Urothelium cell line (cell line): Measurements from ENCODE around the gene ARL15.

Experiments used
- DNase-seq: peaks from one replicate; pipeline ENCODE4 v3.0.0; 2011; ENCODE audit warnings: low spot score, mixed read lengths
- FAIRE-seq: peaks from 2 replicates; lab custom pipeline; 2011; peaks lifted over from hg19 to GRCh38; lab: Jason Lieb, UNC

The ARL15 gene

GRCh38 chr5:54254482-54255198, 55.7 kb downstream of the ARL15 start:
- DNase-seq (no peak), FAIRE-seq (no peak)

GRCh38 chr5:54251981-54252380, 58.4 kb downstream of the ARL15 start:
- no peak for FAIRE-seq
- no peak for DNase-seq

DNA sequence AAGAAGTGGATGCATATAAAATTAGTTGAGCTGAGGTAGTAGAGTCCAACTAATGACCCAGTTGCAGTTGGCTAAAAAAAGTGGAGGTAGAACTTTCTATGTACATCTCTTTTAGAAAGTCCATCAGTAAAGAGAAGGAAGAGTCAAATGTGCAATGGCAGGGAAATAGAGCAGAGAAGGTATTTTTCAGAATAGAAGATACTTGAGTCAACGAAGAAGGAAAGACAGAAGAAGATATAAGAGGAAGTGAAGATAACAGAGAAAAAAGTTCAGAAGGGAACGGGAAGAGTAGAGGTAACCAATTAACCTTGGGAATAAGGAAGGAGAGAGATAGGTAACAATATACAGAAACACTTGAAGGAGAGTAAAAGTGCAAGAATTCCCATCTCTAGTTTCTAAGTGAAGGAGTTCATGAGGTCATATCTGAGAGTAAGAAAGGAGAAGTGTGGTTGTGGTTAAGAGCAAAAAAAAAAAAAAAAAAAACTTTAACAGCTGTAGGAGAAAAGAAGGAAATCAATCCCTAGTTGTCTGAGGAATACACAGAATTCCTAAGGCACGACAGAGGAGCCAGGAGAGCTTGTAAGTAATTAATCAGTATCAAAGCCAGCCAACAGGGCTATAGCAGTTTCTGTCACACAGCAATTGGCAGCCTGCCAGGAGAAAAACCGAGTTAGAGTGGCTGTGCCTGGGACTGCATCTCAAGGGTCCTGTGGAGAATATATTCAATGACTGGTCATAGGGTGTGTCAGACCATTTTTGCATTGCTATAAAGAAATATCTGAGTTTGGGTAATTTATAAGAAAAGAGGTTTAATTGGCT, 61.0 kb downstream of the ARL15 start:
- FAIRE-seq (no peak), DNase-seq (peak; percentile 22)

- no peak for DNase-seq
- FAIRE-seq, result no peak
Observed at GRCh38 chr5:54247226-54247625, 63.1 kb downstream of the ARL15 start.

DNA sequence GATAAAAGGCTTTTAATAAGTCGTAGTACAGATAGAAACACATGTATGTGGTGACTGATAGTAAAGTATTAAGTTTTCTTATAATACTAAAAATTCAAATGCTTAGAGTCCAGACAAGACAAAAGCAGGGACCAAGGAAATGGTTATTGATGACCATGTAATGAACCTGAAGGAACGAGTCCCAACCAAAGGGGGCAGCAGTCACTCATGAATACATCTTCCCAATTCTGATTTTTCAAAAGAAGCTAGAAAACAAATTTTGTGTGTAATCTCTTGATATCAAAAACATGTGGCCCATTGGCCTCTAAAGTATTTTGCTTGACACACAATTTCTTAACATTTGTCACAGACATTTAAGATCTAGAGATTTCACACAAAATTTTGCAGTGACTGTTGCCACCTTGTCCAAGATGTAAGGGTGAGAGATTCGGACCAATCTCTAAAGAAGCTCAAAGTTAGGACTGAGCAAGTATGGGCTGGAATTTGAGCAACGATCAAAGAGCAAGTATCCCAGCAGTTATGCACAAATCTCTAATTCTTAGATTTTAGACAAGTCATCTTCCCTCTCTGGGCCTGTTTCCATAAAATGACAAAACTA, 66.8 kb downstream of the ARL15 start:
- FAIRE-seq, result no peak
- DNase-seq, result peak; percentile 30

DNA sequence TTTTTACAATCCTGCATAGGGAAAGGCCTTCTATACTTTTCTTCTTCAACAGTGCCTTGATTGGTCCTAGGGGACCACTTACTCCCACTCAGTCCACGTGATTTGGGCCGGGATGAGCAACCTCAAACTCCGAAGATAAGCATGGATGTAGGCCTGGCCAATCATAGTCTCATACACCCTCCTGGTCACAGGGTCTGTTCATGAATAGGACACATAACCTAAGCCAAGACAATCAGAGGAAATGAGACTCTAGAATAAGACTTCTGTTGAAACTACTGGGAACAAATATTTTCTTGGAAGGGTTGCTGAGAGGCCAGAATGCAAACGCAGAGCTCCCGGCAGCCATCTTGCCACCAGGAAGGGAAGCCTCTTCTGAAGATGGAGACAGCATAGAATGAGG, 68.1 kb downstream of the ARL15 start:
- FAIRE-seq (no peak), DNase-seq (no peak)

DNA sequence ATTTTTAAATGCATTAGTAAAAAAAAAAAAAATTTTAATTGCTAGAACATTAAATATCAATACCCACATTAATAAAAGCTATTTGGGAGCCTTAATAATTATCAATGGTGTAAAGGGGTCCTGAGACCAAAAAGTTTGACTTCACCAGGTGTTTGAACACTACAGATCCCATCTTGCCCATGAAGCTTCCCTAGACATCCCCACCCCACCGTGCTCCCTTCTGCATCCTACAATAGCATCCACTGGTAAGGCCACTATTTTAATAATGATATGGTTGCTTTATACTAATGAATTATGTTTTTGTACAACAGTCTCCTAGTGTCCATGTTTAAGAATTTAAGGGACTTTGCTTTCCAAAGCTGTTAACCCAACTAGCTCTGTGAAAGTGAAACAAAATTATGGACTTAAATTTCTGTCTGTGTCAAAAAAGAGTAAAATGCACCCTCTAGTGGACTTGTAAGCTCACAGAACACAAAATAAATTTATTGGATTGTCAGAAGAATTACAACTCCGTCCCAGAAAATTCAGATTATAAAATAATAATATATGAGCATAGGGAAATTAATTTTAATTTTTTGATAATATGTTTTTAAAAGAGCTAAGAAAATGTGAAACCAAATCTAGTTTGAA, 76.0 kb downstream of the ARL15 start:
- peak; percentile 23 for DNase-seq
- no peak for FAIRE-seq

GRCh38 chr5:54230936-54231685, 79.3 kb downstream of the ARL15 start:
- FAIRE-seq (no peak), DNase-seq (no peak)

- DNase-seq (peak; percentile 56), FAIRE-seq (no peak)
Observed at GRCh38 chr5:54229041-54229780, 81.2 kb downstream of the ARL15 start.

DNA sequence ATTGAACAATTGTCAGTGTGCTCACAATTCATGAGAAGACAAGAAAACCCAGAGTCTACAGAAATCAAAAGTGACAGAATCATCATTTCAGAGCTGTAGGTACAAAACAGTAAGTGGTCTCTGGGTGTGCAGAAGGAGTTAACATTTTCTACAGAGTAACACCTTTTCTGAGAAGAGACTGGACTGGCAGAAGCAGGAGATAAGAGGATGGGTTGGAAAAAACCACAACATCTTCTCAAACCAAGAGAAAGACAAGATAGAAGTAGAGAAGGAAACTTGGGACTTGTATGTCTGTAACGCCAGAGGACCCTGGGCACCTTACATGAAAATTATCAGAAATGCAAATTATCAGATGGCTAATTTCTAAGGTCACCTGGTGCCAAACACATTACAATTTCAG, 82.6 kb downstream of the ARL15 start:
- DNase-seq (no peak), FAIRE-seq (no peak)

DNA sequence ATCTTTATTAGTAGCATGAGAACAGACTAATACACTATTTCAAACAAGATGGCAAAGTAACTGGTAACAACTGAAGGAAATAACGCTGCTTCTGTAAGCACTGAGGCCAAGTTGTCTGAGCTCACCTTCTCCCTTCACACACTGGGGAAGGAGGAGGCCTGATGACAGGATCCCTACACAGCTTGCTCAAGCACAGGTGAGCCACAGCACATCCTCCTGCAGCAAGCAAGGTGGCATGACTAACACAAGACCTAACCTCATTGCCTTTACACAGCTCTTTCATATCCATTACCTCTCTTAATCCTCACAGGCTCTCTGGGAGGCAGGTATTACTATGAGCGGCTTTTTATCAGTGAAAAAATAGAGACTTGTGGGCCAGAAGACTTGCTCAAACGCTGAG, 83.3 kb downstream of the ARL15 start:
- DNase-seq (no peak), FAIRE-seq (no peak)

GRCh38 chr5:54226215-54226614, 84.2 kb downstream of the ARL15 start:
- FAIRE-seq, result no peak
- no peak for DNase-seq

DNA sequence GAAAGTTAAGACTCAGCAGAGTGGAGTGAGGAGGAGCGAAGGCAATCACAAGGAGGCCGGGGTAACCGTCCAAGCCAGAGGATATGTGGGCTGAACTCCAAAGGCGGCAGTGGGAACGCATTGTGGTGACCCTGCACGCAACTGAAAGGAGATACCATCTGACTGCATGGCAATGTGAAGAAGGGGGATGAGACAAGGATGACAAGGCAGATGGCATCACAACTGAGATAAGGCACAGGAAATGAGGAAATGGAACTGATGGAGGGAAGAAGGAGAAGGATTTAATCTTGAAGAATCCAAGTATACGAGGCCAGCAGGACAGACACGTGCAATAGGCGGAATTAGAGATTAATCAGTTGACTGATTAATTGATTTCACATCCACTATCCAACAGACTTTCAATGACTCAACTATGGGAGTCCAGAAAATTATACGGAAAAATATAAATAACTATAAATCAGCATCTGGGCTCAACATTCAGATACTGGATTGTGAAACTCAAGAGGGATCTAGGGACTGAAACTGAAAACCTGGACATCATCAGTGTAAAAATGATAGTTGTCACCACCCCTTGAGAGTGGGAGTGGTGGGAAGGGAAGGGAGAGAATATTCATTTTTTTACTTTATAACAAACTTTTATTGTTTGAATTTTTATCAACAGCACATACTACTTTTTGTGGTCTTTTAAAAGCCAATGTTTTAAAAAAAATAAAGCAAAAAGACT, 86.1 kb downstream of the ARL15 start:
- FAIRE-seq, result peak; percentile 81
- no peak for DNase-seq

DNA sequence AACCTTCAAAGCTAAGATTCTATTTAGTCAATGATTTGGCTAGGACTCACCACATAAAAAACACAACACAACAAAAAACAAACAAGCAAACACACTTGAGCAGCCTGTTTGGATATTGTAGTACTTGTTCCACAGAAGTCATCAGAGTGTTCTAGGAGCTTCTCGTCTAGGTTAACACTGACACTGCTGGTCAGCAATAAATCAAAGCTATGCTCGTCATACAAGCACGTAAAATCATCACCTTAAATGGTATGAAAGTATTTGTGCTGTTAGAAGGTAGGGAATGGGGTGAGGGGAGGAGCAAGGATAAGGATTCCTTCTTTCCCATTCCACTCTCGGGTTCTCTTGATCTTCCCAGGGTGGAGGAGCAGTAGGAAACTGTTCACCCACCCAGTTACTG, 88.0 kb downstream of the ARL15 start:
- FAIRE-seq, result no peak
- peak; percentile 13 for DNase-seq

GRCh38 chr5:54221135-54221534, 89.2 kb downstream of the ARL15 start:
- no peak for DNase-seq
- no peak for FAIRE-seq

GRCh38 chr5:54220230-54221040, 89.9 kb downstream of the ARL15 start:
- FAIRE-seq (no peak), DNase-seq (no peak)

DNA sequence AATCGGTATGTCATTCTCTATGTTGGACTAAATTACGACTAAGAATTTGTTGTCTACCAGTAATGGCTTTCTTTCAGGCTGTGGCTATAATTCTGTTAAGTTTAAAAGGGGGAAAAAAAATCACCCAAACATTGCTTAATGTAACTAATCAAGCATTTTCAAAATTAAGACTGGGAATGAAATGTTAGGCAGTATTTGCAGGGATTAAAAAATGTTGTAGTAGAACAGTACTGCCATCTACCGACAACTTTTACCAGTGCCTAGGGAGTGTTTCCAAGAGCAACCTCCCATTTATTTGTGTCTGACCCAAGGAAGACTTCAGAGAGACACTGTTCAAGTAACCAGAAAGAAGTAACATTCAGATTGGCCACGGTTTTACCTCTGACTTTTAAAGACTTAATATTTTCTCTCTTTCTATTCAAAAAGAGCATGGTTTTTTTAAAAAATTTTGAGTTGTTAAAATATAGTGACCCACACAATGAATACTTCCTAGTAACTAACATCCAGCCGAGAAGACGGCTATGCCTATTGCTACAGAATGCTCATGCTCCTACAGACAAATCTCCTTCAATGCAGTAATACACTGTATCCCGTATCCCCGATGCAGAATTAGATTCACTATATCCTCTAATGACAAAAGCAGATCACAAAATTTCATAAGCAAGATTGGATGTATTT, 92.4 kb downstream of the ARL15 start:
- FAIRE-seq, result no peak

DNA sequence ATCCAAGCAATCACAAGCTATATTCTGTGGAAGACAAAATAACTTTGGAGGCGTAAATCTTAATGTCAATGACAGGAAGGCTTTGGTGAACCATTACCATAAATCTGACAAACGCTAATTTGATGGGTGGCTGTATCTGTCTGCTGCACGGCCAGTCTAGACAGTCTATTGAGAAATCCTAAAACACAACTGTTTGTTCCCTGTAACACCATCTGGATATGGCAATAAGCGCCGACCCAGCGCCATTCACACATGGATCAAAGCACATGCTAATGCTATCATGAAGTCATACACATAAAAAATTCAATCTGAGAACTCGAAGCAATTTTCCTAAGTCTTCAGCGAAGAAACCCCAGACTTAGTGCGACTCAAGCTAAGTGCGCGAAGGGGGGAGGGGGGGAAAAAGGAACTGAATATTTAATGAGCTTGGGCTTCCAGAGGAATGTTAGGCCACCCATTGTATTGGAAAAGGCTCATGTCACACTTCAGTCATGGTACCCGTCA, 95.1 kb downstream of the ARL15 start:
- no peak for FAIRE-seq
- no peak for DNase-seq

More for the DNA sequence above, 92.4 kb downstream of the ARL15 start:
- DNase-seq, result peak; percentile 46
